Measurements from ENCODE around the gene KPNA3. TPM values are rescaled to one million over a fixed set of nuclear protein-coding genes. Genes with fewer than 3 reads are reported as not detected.
"Not testable (repeated sequence)": the region's sequence is repeated elsewhere in the genome, so short reads cannot be mapped to it uniquely, and the experiment has no call there.

KPNA3 gene
- total RNA-seq, 1 donor from 2014 or later, result 32.2 TPM

DNA sequence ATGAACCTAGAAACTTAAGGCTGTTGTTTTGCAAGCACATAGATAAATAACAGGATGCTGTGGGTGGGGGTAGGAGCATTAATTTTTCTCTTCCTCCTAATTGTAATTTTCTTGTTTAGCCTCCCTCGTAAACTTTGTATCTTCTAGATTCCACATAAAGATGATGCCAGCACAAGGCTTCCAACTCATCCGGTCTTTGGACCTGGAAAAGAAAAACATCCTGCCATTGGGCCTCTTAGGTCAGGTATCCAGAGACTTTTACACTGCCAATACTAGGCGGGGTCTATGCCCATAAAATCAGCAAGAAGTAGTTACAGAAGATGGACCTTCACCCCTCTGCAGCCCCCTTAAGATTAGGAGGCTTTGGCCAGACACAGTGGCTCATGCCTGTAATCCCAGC is 35.4 kb upstream of the KPNA3 start:
- H3K27me3 ChIP-seq (ENCODE audit: control insufficient read depth, insufficient read depth, low read length), result no peaks in the 10 kb centered on the region
- no peaks in the 10 kb centered on the region for H3K36me3 ChIP-seq (ENCODE audit: control insufficient read depth, insufficient read depth, low read length)
- H3K4me3 ChIP-seq (ENCODE audit: low read depth, low read length), result no peak overlapping the region
- DNase-seq (ENCODE audit: low read depth), result no peak
- TF ChIP-seq, protein P1, sequence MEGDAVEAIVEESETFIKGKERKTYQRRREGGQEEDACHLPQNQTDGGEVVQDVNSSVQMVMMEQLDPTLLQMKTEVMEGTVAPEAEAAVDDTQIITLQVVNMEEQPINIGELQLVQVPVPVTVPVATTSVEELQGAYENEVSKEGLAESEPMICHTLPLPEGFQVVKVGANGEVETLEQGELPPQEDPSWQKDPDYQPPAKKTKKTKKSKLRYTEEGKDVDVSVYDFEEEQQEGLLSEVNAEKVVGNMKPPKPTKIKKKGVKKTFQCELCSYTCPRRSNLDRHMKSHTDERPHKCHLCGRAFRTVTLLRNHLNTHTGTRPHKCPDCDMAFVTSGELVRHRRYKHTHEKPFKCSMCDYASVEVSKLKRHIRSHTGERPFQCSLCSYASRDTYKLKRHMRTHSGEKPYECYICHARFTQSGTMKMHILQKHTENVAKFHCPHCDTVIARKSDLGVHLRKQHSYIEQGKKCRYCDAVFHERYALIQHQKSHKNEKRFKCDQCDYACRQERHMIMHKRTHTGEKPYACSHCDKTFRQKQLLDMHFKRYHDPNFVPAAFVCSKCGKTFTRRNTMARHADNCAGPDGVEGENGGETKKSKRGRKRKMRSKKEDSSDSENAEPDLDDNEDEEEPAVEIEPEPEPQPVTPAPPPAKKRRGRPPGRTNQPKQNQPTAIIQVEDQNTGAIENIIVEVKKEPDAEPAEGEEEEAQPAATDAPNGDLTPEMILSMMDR (IDR thresholded peaks at IDR 0.05; ENCODE audit: insufficient read depth, low read length, poor library complexity, severe bottlenecking), result no peak

- DNase-seq (ENCODE audit: low read depth), result no peak
- H3K4me3 ChIP-seq (ENCODE audit: low read depth, low read length), result no peak overlapping the region
- no peaks in the 10 kb centered on the region for H3K36me3 ChIP-seq (ENCODE audit: control insufficient read depth, insufficient read depth, low read length)
- no peaks in the 10 kb centered on the region for H3K27me3 ChIP-seq (ENCODE audit: control insufficient read depth, insufficient read depth, low read length)
- TF ChIP-seq, protein P1 (IDR thresholded peaks at IDR 0.05; ENCODE audit: insufficient read depth, low read length, poor library complexity, severe bottlenecking), result no peak
These were observed 34.9 kb upstream of the KPNA3 start for GRCh38 chr13:49827336-49827735.

GRCh38 chr13:49821216-49822009 is 28.9 kb upstream of the KPNA3 start:
- Histone ChIP-seq H3K27me3 (ENCODE audit: control insufficient read depth, insufficient read depth, low read length) (no peaks in the 10 kb centered on the region), H3K36me3 (ENCODE audit: control insufficient read depth, insufficient read depth, low read length) (no peaks in the 10 kb centered on the region), H3K4me3 (ENCODE audit: low read depth, low read length) (no peak overlapping the region)
- DNase-seq (ENCODE audit: low read depth), result no peak
- TF ChIP-seq, protein P1 (IDR thresholded peaks at IDR 0.05; ENCODE audit: insufficient read depth, low read length, poor library complexity, severe bottlenecking), result no peak

GRCh38 chr13:49820591-49821215 is 28.2 kb upstream of the KPNA3 start:
- DNase-seq (ENCODE audit: low read depth), result no peak
- TF ChIP-seq, protein P1 (IDR thresholded peaks at IDR 0.05; ENCODE audit: insufficient read depth, low read length, poor library complexity, severe bottlenecking), result no peak
- no peaks in the 10 kb centered on the region for H3K27me3 ChIP-seq (ENCODE audit: control insufficient read depth, insufficient read depth, low read length)

DNA sequence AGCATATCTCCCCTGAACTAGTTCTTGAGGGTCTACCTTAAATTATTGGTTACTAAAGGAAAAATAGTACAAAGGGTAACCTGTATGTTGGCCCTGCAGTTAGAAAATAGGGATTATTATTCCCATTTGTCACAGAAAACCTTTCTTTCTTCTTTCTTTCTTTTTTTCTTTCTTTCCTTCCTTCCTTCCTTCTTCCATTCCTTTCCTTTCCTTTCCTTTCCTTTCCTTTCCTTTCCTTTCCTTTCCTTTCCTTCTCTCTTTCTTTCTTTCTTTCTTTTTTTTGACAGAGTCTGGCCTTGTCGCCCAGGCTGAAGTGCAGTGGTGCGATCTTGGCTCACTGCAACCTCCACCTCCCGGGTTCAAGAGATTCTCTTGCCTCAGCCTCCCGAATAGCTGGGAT is 23.6 kb upstream of the KPNA3 start:
- DNase-seq (ENCODE audit: low read depth); H3K4me3 ChIP-seq (ENCODE audit: low read depth, low read length); H3K36me3 ChIP-seq (ENCODE audit: control insufficient read depth, insufficient read depth, low read length); H3K27me3 ChIP-seq (ENCODE audit: control insufficient read depth, insufficient read depth, low read length): not testable (repeated sequence)

More at GRCh38 chr13:49820591-49821215, 28.2 kb upstream of the KPNA3 start:
- no peak overlapping the region for H3K4me3 ChIP-seq (ENCODE audit: low read depth, low read length)
- H3K36me3 ChIP-seq (ENCODE audit: control insufficient read depth, insufficient read depth, low read length), result no peaks in the 10 kb centered on the region

- no peak for DNase-seq (ENCODE audit: low read depth)
- Histone ChIP-seq H3K4me3 (ENCODE audit: low read depth, low read length) (no peak overlapping the region), H3K27me3 (ENCODE audit: control insufficient read depth, insufficient read depth, low read length) (no peaks in the 10 kb centered on the region), H3K36me3 (ENCODE audit: control insufficient read depth, insufficient read depth, low read length) (no peaks in the 10 kb centered on the region)
- TF ChIP-seq, protein P1 (IDR thresholded peaks at IDR 0.05; ENCODE audit: insufficient read depth, low read length, poor library complexity, severe bottlenecking), result no peak
These were observed 22.2 kb upstream of the KPNA3 start for GRCh38 chr13:49814551-49815270.

Data from kidney epithelial cell (primary cell).